PC-9 (cell line): ENCODE measurements around the gene CD44. TPM values are rescaled to one million over a fixed set of nuclear protein-coding genes. Genes with fewer than 3 reads are reported as not detected.

Experiments
- BruUV-seq: library from RNA; stranded (reverse); fragments of 400-500 nt; replicated peaks from 2 replicates; lab custom pipeline; 2021; lab: Mats Ljungman, UMichigan
- CTCF ChIA-PET: fragments of 300-600 bp; sonication (Branson Sonifier 250); formaldehyde crosslinking; loops from one replicate; lab custom pipeline; 2022; ENCODE audit warnings: antibody characterized with exemption; lab: Charles Lee
- POLR2A ChIA-PET: fragments of 300-600 bp; sonication (Branson Sonifier 250); formaldehyde crosslinking; loops from one replicate; lab custom pipeline; 2022; ENCODE audit warnings: antibody characterized with exemption; ENCODE audit not compliant: unreplicated experiment; lab: Charles Lee
- DNase-seq, 2 experiments: peaks; one replicate each; pipeline versions ENCODE4 v3.0.0 to v3.0.0-alpha.2; 2015 to 2022; ENCODE audit warnings: mixed read lengths in 1 of 2
- H2AFZ ChIP-seq: fragments of 200-600 bp; sonication (generic); 2 replicates; pipeline ENCODE4 v1.8.1; 2017; ENCODE audit warnings: antibody characterized with exemption
- H3F3A ChIP-seq: fragments of 200-600 bp; sonication (generic); 2 replicates; pipeline ENCODE4 v1.8.1; 2017; ENCODE audit warnings: antibody characterized with exemption, mild to moderate bottlenecking, low read depth; ENCODE audit not compliant: insufficient read depth
- H3K27ac ChIP-seq: fragments of 200-600 bp; sonication (generic); 2 replicates; pipeline ENCODE4 v1.6.1; 2016; ENCODE audit warnings: mixed run types
- H3K27me3 ChIP-seq: fragments of 200-600 bp; sonication (generic); 2 replicates; pipeline ENCODE4 v1.6.1; 2016; ENCODE audit warnings: low read depth, mixed run types; ENCODE audit not compliant: insufficient read depth
- H3K36me3 ChIP-seq: fragments of 200-600 bp; sonication (generic); 2 replicates; pipeline ENCODE4 v1.6.1; 2016; ENCODE audit warnings: low read depth, mixed run types
- H3K4me1 ChIP-seq: fragments of 200-600 bp; sonication (generic); replicated peaks from 2 replicates; pipeline ENCODE4 v1.6.1; 2016; ENCODE audit warnings: mixed run types; ENCODE audit not compliant: insufficient read depth
- H3K4me2 ChIP-seq: fragments of 200-600 bp; sonication (generic); 2 replicates; pipeline ENCODE4 v1.6.1; 2017; ENCODE audit warnings: mixed run types
- H3K4me3 ChIP-seq: fragments of 200-600 bp; sonication (generic); 2 replicates; pipeline ENCODE4 v1.6.1; 2016; ENCODE audit warnings: mixed run types
- H3K79me2 ChIP-seq: fragments of 200-600 bp; sonication (generic); 2 replicates; pipeline ENCODE4 v1.6.1; 2017; ENCODE audit warnings: low read depth, mixed run types
- H3K9me2 ChIP-seq: fragments of 200-600 bp; sonication (generic); 2 replicates; pipeline ENCODE4 v1.8.1; 2017; ENCODE audit warnings: mild to moderate bottlenecking; ENCODE audit not compliant: insufficient read depth
- H3K9me3 ChIP-seq: fragments of 200-600 bp; sonication (generic); 2 replicates; pipeline ENCODE4 v1.8.1; 2016; ENCODE audit warnings: low read depth; ENCODE audit not compliant: insufficient read depth
- H4K20me1 ChIP-seq: fragments of 200-600 bp; sonication (generic); 2 replicates; pipeline ENCODE4 v1.8.1; 2017; ENCODE audit not compliant: insufficient read depth
- EZH2 ChIP-seq: fragments of 200-600 bp; sonication (generic); IDR thresholded peaks from 2 replicates; pipeline ENCODE4 v1.8.0; 2017; ENCODE audit warnings: antibody characterized with exemption, low read depth
- intact Hi-C: fragments of 100-400 bp; cut with micrococcal nuclease; formaldehyde crosslinking; loops from one replicate; pipeline ENCODE4 v1.10.0; 2022; ENCODE audit not compliant: unreplicated experiment
- total RNA-seq: library from RNA; stranded (reverse); gene quantifications from 2 replicates; pipeline ENCODE4 v1.2.3, GENCODE V29; 2021
- TF ChIP-seq, protein P1 (sequence below): fragments of 200-600 bp; sonication (generic); conservative IDR thresholded peaks from 2 replicates; pipeline ENCODE4 v1.6.1; 2017; ENCODE audit warnings: mixed run types, antibody characterized with exemption, mild to moderate bottlenecking, moderate library complexity

Gene CD44
- total RNA-seq, 1 experiment from 2014 or later, result 775 TPM

DNA sequence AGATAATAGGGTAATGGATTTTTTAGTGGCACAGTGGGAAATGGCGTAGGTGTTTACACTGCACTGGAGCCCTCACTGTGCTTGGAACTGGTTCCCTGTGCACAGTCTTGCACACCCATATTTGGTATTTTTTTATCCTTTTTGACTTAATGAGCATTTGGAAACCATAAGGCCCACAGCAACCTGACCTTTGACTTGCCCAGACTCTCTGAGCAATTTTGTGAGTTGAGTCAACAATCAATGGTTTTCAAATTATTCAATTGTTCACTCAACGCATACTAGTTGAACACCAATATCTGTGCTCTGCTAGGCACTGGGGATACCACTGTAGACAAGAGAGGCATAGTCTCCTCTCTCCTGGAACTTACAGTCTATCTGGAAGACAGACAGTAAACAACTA, 14.3 kb downstream of the CD44 start:
- H3K9me2 ChIP-seq, result no peaks in the 10 kb centered on the region
- no TSS peak for BruUV-seq
- 0 out of 2 replicates have a peak, but pooled peaks cover 6% of the 10 kb centered on the region for H3K9me3 ChIP-seq
- intact Hi-C loops, result no loop called here
- H3K4me3 ChIP-seq, result no peak overlapping the region
- H3K4me1 ChIP-seq, result peaks cover 85% of the 10 kb centered on the region
- POLR2A ChIA-PET, result no interaction called here
- H4K20me1 ChIP-seq, result peaks cover 30% of the 10 kb centered on the region
- H3K27ac ChIP-seq, result peak overlapping the region; percentile 32; the same call in 1 of the 2 replicates
- H3F3A ChIP-seq, result peaks cover 81% of the 10 kb centered on the region
- TF ChIP-seq, protein P1, sequence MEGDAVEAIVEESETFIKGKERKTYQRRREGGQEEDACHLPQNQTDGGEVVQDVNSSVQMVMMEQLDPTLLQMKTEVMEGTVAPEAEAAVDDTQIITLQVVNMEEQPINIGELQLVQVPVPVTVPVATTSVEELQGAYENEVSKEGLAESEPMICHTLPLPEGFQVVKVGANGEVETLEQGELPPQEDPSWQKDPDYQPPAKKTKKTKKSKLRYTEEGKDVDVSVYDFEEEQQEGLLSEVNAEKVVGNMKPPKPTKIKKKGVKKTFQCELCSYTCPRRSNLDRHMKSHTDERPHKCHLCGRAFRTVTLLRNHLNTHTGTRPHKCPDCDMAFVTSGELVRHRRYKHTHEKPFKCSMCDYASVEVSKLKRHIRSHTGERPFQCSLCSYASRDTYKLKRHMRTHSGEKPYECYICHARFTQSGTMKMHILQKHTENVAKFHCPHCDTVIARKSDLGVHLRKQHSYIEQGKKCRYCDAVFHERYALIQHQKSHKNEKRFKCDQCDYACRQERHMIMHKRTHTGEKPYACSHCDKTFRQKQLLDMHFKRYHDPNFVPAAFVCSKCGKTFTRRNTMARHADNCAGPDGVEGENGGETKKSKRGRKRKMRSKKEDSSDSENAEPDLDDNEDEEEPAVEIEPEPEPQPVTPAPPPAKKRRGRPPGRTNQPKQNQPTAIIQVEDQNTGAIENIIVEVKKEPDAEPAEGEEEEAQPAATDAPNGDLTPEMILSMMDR, result no peak
- no peak for TF ChIP-seq EZH2
- peaks cover 82% of the 10 kb centered on the region for H3K36me3 ChIP-seq
- no peak overlapping the region for H3K4me2 ChIP-seq
- CTCF ChIA-PET, result no interaction called here
- no peak overlapping the region for H2AFZ ChIP-seq
- DNase-seq, result no peak
- no peaks in the 10 kb centered on the region for H3K27me3 ChIP-seq
- peaks cover 100% of the 10 kb centered on the region for H3K79me2 ChIP-seq

DNA sequence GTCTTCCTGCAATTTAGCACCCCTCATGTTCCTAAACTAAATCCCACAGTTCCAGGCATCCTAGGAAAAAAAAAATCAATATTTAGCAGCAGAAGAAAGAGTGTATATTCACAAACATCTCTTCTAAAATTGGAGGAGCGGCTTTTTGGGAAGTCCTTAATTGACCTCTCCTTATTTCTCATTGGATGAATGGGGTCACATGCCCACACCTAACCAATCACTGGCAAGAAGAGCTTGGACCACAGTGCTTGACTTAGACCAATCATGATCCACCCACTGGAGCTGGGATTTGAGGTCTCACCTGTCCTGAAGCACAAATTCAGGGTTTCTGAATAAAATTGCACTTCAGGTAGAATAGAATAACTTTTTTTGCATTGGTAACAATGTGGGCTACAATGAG, 16.0 kb downstream of the CD44 start:
- Histone ChIP-seq H3K27ac (no peak overlapping the region), H3K4me1 (peaks cover 85% of the 10 kb centered on the region), H3K27me3 (no peaks in the 10 kb centered on the region), H3K4me3 (no peak overlapping the region), H3K9me2 (no peaks in the 10 kb centered on the region), H3F3A (peaks cover 87% of the 10 kb centered on the region), H4K20me1 (peaks cover 38% of the 10 kb centered on the region), H3K4me2 (no peak overlapping the region), H3K9me3 (0 out of 2 replicates have a peak, but pooled peaks cover 6% of the 10 kb centered on the region), H2AFZ (no peak overlapping the region), H3K79me2 (peaks cover 100% of the 10 kb centered on the region), H3K36me3 (peaks cover 82% of the 10 kb centered on the region)
- no peak for DNase-seq
- POLR2A ChIA-PET, result interaction anchor here (0.8 kb wide), 1 partner anchor 180 kb away, joined by 4 read pairs; no protein-coding TSS in a partner anchor
- TF ChIP-seq EZH2, result no peak
- TF ChIP-seq, protein P1, result no peak
- intact Hi-C loops, result no loop called here
- CTCF ChIA-PET, result no interaction called here
- no TSS peak for BruUV-seq

DNA sequence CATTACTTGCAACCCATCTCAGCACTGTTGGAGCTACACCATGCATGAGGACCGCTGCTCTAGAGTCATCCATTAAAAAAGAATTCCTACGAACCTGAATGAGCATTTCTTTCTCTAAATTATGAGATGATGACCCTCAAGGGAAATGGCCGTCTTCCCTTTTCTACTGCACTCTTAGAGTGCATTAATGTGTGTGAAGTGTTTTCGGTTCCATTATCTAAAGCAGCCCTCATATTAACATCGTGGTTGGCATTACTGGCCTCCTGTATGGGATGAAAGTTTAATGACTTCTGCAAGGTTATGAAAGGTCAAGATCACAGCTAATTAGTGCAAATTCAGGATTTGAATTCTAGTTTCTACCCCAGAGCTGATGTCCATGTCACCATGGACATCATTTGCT, 16.7 kb downstream of the CD44 start:
- BruUV-seq, result no TSS peak
- ChIA-PET POLR2A (no interaction called here), CTCF (no interaction called here)
- peaks cover 84% of the 10 kb centered on the region for H3K36me3 ChIP-seq
- H3K9me3 ChIP-seq, result 0 out of 2 replicates have a peak, but pooled peaks cover 6% of the 10 kb centered on the region
- peaks cover 85% of the 10 kb centered on the region for H3K4me1 ChIP-seq
- peaks cover 100% of the 10 kb centered on the region for H3K79me2 ChIP-seq
- no peak for DNase-seq
- intact Hi-C loops, result no loop called here
- no peak for TF ChIP-seq EZH2
- TF ChIP-seq, protein P1, result no peak
- H3K27me3 ChIP-seq, result no peaks in the 10 kb centered on the region
- H4K20me1 ChIP-seq, result peaks cover 38% of the 10 kb centered on the region
- no peak overlapping the region for H2AFZ ChIP-seq
- peaks cover 87% of the 10 kb centered on the region for H3F3A ChIP-seq
- H3K27ac ChIP-seq, result no peak overlapping the region
- H3K4me3 ChIP-seq, result no peak overlapping the region
- H3K4me2 ChIP-seq, result no peak overlapping the region
- H3K9me2 ChIP-seq, result no peaks in the 10 kb centered on the region; the same call in 1 of the 2 replicates
